GM19372 (cell line): ENCODE measurements around the gene SOSTDC1.
"Not testable (repeated sequence)": the region's sequence is repeated elsewhere in the genome, so short reads cannot be mapped to it uniquely, and the experiment has no call there.

Experiments
- ATAC-seq: cut with Tn5 transposase; IDR thresholded peaks from one replicate; pipeline ENCODE4 v1.9.1; 2021; ENCODE audit warnings: mild to moderate bottlenecking, low read depth, moderate library complexity; ENCODE audit not compliant: unreplicated experiment

The SOSTDC1 gene

DNA sequence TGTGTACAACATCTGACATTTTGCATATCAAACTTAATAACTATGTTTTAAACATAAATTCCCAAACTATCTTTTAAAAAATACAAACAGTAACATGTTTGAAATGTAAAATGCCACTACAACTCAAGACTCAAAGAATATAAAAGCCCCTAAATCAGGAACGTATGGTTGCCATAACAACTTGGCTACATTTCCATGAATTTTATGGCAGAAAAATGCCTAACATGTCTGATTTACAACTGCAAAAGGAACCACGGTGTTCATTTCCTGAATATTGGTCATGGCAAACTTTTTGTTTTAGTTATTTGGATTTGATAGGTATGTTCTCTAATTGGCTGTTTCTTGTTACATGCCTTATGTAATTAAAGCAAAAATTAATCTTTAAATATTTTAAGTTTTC is 2.0 kb downstream of the SOSTDC1 start:
- no peak for ATAC-seq

DNA sequence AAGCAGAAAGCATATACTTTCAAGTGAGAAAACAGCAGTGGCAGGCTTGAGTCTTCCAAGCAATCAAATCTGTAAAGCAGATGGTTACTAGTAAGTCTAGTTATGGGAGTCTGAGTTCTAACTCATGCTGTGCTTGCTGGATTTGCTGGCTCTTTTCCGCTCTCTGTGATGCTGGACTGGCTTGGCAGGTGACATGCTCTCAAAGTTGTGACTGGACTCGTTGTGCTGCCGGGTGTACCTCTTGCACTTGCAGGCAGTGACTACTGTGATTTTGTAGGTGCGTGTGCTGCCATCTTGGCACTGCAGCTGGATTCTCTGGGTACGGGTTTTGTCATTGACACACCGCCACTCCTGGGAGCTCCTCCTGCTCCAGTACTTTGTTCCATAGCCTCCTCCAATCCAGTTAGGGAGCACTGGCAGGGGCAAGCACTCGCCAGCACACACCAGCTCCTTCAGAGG is 3.1 kb downstream of the SOSTDC1 start:
- no peak for ATAC-seq

DNA sequence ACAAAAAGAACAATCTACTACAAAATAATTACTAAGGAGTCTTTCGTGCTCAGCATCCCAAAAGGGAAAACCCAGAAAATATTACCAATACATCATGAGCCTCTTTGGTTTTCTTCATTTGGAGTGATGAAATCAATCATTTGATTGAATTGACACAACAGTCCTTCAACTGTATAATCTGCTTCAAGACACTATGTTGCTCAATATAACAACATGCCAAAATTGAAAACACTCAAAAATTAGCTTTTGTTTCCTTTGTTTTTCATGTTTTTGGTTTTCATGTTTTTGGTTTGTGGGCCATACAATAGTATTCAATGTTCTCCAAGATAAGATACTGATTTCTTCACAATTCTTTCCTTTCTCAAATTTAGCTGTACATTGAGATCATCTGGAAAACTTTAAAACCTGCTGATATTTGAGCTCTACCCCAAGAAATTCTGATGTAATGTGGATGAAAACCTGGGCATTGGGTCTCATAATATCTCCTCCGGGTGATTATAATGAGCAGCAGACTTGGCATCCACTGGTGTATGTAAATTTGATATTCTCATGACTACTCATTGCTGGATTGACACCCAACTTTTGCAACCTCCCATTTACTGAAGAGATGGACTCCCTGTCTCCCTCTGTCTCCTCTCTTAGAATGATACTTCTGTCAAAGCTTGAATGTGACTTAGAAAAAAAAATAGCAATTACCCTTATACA is 4.6 kb downstream of the SOSTDC1 start:
- ATAC-seq: no peak

- ATAC-seq: not testable (repeated sequence)
These were observed 9.2 kb downstream of the SOSTDC1 start for GRCh38 chr7:16456303-16456702.

- no peak for ATAC-seq
These were observed 9.9 kb downstream of the SOSTDC1 start for GRCh38 chr7:16455591-16455990.

- no peak for ATAC-seq
These were observed 15.2 kb downstream of the SOSTDC1 start for GRCh38 chr7:16450366-16450765.

DNA sequence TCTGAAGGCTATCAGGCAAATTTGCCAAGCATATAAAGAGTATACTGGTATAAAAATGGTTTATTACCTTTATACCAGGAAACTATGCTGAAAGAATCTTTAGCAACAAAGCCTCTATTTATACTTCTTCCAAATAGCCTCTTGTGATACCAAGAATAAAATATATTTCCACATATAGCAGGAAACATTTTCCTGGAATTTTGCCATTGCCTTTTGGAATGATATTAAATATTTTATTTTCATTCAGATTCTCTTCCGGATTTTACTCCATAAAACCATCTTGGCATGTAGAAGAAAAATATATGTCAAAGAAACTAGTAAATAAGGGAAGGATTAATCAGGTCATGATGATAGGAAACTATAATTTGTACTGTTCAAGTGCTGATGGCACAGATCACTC is 17.7 kb downstream of the SOSTDC1 start:
- ATAC-seq: no peak

DNA sequence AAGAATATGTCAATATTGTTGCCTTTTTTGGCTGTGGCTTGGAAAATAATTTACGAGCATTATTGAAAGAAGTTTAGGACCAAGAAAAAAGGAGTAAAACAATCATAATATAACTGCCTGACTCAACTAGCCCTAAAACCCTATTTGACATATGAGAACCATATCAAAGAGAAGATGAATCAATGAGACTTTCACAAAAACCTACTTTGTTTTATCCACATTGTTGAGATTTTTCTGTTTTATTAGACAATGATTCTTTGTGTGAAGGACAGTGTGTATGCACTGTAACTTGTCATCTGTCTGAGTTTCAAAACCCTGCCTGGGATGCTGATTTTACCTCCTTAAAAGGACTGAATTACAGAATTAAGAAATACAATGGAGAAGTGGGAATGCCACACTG is 19.0 kb downstream of the SOSTDC1 start:
- ATAC-seq: no peak

DNA sequence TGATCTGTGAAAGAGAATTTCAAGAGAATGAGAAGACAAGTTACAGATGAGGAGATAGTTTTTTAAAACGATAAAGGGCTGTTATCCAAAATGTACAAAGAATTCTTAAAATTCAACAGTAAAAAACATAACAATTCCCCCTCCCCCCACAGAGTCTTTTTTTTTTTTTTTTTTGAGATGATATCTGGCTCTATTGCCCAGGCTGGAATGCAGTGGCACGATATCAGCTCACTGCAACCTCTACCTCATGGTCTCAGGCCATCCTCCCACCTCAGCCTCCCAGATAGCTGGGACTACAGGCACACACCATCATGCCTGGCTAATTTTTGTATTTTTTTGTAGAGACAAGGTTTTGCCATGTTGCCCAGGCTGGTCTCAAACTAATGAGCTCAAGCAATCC is 21.7 kb downstream of the SOSTDC1 start:
- not testable (repeated sequence) for ATAC-seq

DNA sequence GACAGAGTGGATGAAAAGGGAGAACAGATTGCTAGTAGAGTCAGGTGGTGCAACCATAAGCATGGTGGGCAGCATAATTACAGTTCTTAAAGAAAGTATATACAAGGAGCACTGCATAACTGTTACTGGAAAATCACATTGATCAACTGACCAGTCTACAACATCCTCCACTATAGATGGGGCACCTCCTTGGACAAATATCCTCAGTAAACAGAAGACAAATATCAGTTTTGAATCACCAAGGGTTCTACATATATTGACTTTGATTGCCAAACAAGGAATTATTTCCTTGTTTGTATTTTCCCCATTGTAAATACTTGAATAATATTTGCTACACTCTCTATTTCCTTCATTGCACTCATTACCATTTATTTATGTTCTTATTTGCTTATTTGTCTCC is 26.6 kb downstream of the SOSTDC1 start:
- ATAC-seq: no peak

DNA sequence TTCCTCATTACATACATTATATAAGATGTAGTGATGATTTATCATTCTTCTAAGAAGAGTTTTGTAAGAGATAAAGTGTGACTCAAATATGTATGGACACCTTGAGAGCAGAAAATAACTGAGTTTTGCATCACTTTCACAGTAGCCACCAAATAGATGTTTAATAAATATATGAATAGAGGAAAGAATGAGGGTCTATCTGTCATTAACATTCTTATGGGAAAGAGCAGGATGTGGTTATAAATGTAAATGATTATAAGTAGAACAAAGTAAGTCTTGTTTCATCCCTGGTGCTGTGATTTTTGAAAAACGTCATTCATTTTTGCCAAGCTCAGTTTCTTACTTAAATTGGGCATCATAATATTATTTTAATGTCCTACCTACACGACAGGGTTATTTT is 29.2 kb downstream of the SOSTDC1 start:
- ATAC-seq: no peak

- ATAC-seq: no peak
These were observed 31.9 kb downstream of the SOSTDC1 start for GRCh38 chr7:16433568-16434122.

GRCh38 chr7:16432425-16432731 is 33.2 kb downstream of the SOSTDC1 start:
- ATAC-seq: no peak

GRCh38 chr7:16431646-16432424 is 33.7 kb downstream of the SOSTDC1 start:
- ATAC-seq: peak; percentile 85

- no peak for ATAC-seq
These were observed 35.4 kb downstream of the SOSTDC1 start for GRCh38 chr7:16430133-16430532.

DNA sequence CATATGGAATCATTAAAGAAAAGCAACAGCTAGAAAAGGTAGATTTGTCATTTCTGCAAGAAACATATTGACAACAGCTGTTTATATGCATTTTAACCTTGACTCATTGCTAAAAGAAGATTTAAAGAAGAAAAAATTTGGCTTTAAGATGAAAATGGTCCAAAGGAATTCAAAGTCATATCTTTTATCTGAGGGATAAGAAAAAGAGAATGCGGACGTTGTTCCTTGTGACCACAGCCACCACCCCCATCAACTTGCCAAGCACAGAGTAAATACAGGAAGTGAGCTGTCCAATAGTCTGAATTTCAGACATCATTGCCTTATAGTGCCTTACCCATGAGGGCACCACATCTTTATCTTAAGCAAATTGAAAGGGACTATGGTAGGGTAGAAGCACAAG is 36.9 kb downstream of the SOSTDC1 start:
- ATAC-seq: no peak

DNA sequence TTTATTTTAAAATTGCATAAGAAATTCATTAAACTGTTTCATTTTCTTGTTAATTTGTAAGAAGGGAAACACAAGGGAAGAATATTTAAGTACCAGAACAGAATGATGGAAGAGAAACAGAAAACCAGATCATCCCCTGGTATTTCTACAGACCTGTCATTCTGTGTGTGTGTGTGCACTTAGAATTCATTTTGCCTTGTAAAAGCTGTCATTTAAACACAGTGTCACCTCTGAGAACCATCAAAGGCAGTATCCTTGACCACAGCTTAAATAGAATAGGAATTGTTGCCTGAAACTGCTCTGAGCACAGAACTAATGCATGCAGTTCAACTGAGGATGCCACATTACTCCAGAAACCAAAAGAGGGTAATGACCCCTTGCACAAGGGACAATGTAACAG is 37.4 kb downstream of the SOSTDC1 start:
- ATAC-seq: no peak

DNA sequence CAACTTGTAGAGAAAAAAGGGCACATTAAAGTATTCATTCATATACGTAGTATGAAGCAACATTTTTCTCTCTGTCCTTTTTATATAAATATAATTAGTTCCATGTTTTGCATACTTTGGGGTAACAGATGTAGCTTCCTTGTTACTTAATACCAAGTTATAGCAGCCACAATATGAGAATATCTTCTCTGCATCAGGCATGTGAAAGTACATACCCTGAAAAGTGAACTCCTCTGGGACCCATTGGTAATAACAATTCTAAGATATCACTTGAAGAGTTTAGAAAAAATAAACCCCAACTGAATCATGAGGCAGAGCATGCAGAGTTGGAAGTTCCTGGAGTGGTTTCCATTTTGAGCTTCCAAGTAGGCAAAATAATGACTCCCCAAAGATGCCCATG is 41.8 kb downstream of the SOSTDC1 start:
- no peak for ATAC-seq

- no peak for ATAC-seq
These were observed 42.6 kb downstream of the SOSTDC1 start for GRCh38 chr7:16422917-16423316.

GRCh38 chr7:16422103-16422435 is 43.5 kb downstream of the SOSTDC1 start:
- ATAC-seq: no peak

DNA sequence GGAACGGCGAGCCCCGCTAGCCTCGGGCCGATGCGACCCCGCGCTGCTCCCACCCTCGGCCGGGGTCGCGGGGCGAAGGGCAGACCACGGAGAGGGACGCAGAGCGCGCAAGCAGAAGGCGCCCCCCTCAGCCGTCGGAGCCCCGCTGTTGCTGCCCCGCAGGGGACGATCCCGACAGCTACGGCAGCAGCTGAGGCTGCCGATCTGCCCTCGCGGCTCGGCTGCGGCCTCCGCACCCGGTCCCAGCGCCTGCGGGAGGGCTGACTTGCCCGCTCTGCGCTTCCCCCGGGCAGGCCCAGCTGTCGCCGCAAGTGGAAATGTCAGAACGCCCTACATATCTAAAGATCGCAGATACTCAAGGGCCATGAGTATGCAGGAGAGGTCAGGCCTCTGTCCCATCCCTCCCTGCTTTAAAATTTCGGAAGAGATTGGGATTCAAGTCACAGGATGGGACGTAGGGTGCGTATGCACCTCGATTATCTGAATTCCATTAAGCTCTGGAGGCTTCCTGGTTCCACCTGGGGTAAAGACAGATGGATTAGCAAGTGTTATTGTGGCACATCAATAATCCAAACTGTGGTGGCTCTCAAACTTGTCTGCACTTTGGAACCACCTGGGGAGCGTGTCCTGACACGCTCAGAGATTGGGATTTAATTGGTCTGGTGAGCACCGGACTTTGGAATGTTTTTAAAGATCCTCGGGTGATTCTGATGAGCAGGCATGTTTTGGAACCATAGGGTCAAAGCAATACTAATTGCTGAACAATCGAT is 44.0 kb downstream of the SOSTDC1 start, which contains the start of gene CRPPA:
Gene CRPPA, minus strand, starts transcription at position 206 of the 770 bp plus-strand sequence. CDS start 216 bp downstream, outside the sequence.
- ATAC-seq: peak; percentile 42
